ACC112 (cell line): Measurements from ENCODE around the gene FSCN2.
A peak's percentile ranks its signal among the peaks of the same experiment; 100 is the strongest.

Experiments used
- H2AFZ ChIP-seq: fragments of 200-600 bp; sonication (generic); one replicate; pipeline ENCODE4 v1.6.0; 2017; ENCODE audit warnings: antibody characterized with exemption, low read length; ENCODE audit not compliant: unreplicated experiment
- H3K27ac ChIP-seq: fragments of 200-600 bp; sonication (generic); 2 replicates; pipeline ENCODE4 v1.5.1; 2014; ENCODE audit warnings: low read depth, mild to moderate bottlenecking, antibody characterized with exemption, low read length, moderate library complexity
- H3K27me3 ChIP-seq: fragments of 200-600 bp; sonication (generic); 2 replicates; pipeline ENCODE4 v1.6.1; 2014; ENCODE audit warnings: mild to moderate bottlenecking, antibody characterized with exemption, low read length, moderate library complexity, mixed read lengths; ENCODE audit not compliant: insufficient read depth
- H3K36me3 ChIP-seq: fragments of 200-600 bp; sonication (generic); 2 replicates; pipeline ENCODE4 v1.6.1; 2016; ENCODE audit warnings: mild to moderate bottlenecking, antibody characterized with exemption, low read length, moderate library complexity, mixed read lengths; ENCODE audit not compliant: insufficient read depth
- H3K4me1 ChIP-seq: fragments of 200-600 bp; sonication (generic); one replicate; pipeline ENCODE4 v1.6.1; 2016; ENCODE audit warnings: low read length, mixed read lengths; ENCODE audit not compliant: insufficient read depth, unreplicated experiment, control insufficient read depth
- H3K4me3 ChIP-seq: fragments of 200-600 bp; sonication (generic); 2 replicates; pipeline ENCODE4 v1.5.1; 2014; ENCODE audit warnings: mild to moderate bottlenecking, low read depth, low read length
- H3K79me2 ChIP-seq: fragments of 200-600 bp; sonication (generic); one replicate; pipeline ENCODE4 v1.6.0; 2016; ENCODE audit warnings: low read length; ENCODE audit not compliant: control insufficient read depth, unreplicated experiment, insufficient read depth

The FSCN2 gene

DNA sequence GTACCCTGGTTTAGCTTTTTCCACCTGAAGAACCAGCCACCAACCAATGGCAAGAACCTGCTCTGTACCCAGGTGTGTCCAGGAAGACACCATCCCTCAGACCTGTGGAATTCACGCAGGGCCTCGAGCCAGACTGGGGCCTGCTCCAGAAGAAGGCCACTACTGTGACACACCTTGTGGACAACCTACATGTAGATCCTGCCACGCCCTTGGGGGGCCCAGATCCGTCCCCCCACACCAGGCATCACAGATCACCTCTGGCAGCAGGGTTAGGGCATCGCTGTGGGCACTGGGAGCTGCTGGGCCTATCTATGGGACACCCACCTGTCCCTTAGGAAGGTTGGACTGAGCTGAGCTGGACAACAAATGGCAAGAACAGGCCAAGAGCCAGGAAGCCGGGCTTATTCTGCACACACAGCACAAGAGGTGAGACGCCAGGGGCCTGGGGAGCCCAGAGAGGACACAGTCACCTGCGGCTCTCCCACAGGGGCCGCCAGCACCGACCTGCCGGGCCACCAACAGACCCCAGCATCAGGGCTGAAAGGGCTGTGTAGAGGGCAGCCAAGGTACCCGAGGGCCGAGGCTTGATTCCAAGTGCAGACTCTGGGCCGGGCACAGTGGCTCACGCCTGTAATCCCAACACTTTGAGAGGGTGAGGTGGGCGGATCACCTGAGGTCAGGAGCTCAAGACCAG, 16.3 kb downstream of the FSCN2 start:
- H3K4me3 ChIP-seq: no peak overlapping the region
- H3K79me2 ChIP-seq: peaks cover 5% of the 10 kb centered on the region
- H3K27me3 ChIP-seq: no peaks in the 10 kb centered on the region
- no peak overlapping the region for H3K27ac ChIP-seq
- H3K4me1 ChIP-seq: no peaks in the 10 kb centered on the region
- H3K36me3 ChIP-seq: no peaks in the 10 kb centered on the region
- no peak overlapping the region for H2AFZ ChIP-seq

DNA sequence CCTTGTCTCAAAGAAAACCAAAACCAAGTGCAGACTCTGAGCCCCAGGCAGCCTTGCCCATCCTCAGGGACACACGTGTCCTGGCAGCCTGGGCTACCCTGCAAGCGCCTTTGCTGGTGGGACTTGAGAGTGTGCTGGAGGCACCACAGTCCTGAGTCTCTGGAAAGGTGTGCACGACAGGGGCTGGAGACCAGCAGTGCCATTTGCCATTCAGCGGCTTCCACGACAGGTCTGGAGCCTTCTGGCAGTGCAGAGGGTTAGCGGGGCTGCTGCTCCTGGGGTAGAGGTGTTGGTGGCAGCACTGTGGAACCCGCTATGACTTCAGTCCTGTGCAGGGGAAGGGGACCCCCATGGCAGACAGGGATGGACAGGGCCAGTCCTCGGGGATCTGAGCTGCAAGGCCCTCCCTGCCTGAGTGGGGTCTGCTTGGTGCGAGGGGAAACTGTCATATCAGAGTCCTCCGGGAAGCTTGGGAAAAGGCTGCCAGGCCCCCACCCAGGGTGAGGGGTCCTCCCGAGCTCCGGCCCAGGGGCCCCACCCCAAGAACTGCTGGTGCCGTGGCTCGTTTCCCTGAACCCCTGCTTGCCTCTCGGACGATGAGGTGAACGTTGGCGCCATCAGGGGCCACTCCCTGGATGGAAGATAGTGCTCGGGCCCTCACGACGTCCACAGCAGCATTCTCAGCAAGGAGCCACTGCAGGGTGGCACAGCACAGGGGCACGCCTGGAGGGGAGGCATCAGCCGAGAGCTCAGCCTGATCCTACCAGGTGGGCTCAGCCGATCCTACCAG, 17.2 kb downstream of the FSCN2 start:
- H3K4me1 ChIP-seq: no peaks in the 10 kb centered on the region
- no peak overlapping the region for H3K27ac ChIP-seq

DNA sequence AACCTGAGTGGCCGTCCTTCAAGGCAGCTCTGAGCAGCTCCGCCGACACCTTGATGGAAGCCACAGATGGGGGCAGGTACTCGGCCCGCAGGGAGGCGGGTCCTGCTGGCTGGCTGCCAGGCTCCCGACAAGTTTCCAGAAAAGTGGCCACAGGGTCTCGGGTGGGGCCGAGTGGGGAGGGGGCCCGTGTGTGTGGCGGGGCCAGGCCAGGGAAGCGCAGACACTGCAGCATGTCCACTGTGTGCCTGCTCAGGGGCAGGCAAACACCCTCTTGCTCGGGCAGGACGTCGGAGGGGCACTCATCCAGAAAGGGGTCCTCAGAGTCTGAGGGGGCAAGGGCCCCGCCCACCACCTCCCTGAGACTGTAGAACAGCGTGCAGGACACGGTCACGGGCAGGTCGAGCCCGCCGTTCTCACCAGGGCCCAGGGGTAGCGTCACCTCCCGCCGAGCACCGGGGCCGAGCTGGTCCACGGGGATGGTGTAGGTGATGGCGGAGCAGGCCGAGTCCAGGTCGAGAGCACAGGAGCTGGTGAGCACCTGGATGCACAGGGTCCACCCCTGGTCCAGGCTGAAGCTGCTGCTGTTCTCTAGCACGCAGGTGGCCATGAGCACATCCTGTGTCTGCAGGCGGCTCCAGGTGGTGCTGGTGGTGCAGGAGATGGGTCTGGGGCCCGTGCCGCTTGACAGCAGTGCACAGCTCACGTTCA, 18.9 kb downstream of the FSCN2 start:
- H3K79me2 ChIP-seq: peaks cover 28% of the 10 kb centered on the region
- H2AFZ ChIP-seq: no peak overlapping the region
- H3K27ac ChIP-seq: no peak overlapping the region
- H3K4me1 ChIP-seq: peaks cover 6% of the 10 kb centered on the region
- no peak overlapping the region for H3K4me3 ChIP-seq
- H3K27me3 ChIP-seq: no peaks in the 10 kb centered on the region
- H3K36me3 ChIP-seq: no peaks in the 10 kb centered on the region; the same call in 1 of the 2 replicates

More for the DNA sequence above, 17.2 kb downstream of the FSCN2 start:
- no peak overlapping the region for H3K4me3 ChIP-seq
- H2AFZ ChIP-seq: no peak overlapping the region
- no peaks in the 10 kb centered on the region for H3K27me3 ChIP-seq
- no peaks in the 10 kb centered on the region; the same call in 1 of the 2 replicates for H3K36me3 ChIP-seq
- peaks cover 12% of the 10 kb centered on the region for H3K79me2 ChIP-seq

DNA sequence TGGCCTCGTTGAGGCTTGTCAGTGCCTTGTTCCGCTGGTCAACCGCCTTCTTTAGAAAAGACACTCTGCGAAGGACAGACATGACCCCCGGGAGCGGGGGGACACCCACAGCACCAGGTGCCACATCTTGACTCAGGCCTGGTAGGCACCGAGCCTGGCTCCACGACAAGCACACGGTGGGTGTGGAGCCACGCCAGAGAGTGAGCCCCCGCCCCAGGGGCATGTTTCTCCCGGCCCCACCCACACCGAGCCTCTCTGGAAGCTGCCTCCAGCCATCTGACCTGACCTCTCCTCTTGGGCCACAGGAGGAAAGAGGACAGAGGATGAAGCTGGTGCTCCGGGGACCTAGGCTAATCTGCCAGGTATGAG, 19.4 kb downstream of the FSCN2 start:
- Histone ChIP-seq H3K4me3 (no peak overlapping the region), H3K36me3 (no peaks in the 10 kb centered on the region; the same call in 1 of the 2 replicates), H3K27ac (no peak overlapping the region), H2AFZ (no peak overlapping the region), H3K79me2 (peaks cover 29% of the 10 kb centered on the region), H3K4me1 (peaks cover 6% of the 10 kb centered on the region), H3K27me3 (no peaks in the 10 kb centered on the region)

DNA sequence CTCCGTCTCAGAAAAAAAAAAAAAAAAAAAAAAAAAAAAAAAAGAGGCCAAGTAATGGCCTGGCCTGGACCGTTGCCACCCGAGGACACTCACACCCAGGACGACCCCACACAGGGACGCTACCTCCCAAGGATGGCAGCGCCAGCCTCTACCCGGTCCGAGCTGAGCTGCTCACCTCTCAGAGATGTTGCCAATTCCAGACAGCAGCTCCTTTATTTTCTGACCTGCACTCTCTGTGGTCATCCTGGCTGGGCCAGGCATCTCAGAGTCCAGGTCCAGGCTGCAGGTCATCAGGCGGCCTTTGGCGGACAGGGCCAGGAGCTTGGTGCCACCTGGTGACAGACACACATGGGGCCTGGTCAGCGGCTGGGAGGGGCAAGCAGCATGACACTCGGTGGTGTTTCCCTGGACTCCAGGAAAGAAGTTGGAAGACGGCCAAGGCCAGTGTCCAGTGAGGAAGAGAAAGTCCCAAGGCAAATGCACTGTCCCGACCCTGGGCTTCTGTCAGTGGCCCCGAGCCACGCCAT, 20.9 kb downstream of the FSCN2 start:
- Histone ChIP-seq H3K36me3 (no peaks in the 10 kb centered on the region; the same call in 1 of the 2 replicates), H2AFZ (no peak overlapping the region), H3K4me3 (no peak overlapping the region), H3K27ac (no peak overlapping the region), H3K27me3 (no peaks in the 10 kb centered on the region), H3K4me1 (peaks cover 11% of the 10 kb centered on the region), H3K79me2 (peaks cover 29% of the 10 kb centered on the region)

- no peak overlapping the region for H3K27ac ChIP-seq
- H3K4me3 ChIP-seq: no peak overlapping the region
- H3K27me3 ChIP-seq: no peaks in the 10 kb centered on the region
- peaks cover 12% of the 10 kb centered on the region for H3K4me1 ChIP-seq
- no peaks in the 10 kb centered on the region; the same call in 1 of the 2 replicates for H3K36me3 ChIP-seq
- peaks cover 29% of the 10 kb centered on the region for H3K79me2 ChIP-seq
- H2AFZ ChIP-seq: no peak overlapping the region
Observed at GRCh38 chr17:81549826-81550225, 21.6 kb downstream of the FSCN2 start.

- Histone ChIP-seq H3K27ac (no peak overlapping the region), H3K4me3 (no peak overlapping the region), H3K36me3 (no peaks in the 10 kb centered on the region; the same call in 1 of the 2 replicates), H2AFZ (no peak overlapping the region), H3K79me2 (peaks cover 29% of the 10 kb centered on the region), H3K27me3 (no peaks in the 10 kb centered on the region), H3K4me1 (peaks cover 12% of the 10 kb centered on the region)
Observed at GRCh38 chr17:81550285-81550684, 22.1 kb downstream of the FSCN2 start.

DNA sequence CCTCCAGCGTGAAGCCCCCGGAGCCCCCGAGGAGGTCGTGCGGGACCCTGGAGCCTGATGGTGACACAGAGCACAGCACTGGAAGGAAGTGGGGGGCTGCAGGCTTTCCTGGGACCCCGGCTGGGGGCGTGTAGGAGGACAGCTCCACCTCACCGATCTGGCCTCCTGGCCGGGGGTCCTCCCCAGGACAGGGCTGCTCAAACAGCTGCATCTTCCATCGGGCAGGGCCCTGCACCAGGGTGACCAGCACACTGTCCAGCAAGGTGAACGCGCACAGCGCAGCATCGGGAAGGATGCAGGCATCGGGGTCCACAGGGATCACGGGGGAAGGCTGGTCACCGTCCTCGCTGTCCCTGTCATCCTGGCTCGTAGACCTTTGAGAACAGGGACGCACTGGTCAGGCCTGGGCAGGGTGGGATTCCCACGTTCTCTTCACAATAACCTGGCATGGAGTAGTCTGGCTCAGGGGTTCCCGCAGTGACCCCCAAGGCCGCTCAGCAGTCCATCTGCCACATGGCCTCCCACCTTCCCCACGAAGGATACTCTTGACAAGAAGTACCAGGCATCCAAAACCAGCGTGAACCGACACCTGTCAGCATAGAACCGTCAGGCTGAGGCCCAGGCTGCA, 22.8 kb downstream of the FSCN2 start:
- H3K4me1 ChIP-seq: peaks cover 16% of the 10 kb centered on the region
- no peaks in the 10 kb centered on the region for H3K27me3 ChIP-seq
- no peaks in the 10 kb centered on the region; the same call in 1 of the 2 replicates for H3K36me3 ChIP-seq
- H2AFZ ChIP-seq: no peak overlapping the region
- no peak overlapping the region for H3K27ac ChIP-seq
- peak overlapping the region; percentile 81 for H3K4me3 ChIP-seq
- H3K79me2 ChIP-seq: peaks cover 29% of the 10 kb centered on the region

DNA sequence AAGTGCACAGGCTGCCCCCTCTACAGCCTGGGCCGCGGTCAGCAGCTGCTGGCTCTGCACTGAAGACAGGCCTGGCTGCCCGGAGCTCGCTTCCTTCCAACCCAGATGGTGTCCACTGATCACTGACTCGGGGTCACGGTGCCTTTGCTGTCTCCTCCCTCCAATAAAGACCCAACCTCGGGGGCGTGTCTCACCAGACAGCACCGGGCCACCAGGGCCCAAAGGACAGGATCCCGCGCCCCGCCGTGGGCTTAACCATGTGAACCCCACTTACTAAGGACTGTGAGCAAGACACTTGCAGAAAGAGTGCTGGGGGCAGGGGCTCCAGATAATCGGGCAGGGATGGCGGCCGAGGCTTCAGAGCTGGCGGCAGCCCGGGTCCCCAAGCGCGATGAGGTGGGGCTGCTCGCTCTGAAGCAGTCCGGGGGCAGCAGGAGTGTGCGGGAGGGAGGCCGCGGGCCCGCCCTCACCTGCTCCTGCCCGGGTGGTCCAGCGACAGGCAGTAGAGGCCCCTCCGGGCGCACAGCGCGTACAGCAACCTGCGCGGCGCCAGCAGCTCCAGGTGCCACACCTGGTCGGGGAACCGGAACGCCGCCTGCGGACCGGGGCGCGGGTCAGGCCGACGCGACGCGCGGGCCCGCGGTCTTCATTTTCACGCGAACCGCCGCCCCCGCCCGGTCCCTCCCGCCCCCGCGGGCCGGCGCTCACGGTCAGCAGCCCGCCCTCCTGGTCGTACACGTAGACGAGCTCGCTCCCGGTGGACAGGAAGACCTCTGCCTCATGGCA, 23.5 kb downstream of the FSCN2 start:
- H3K27ac ChIP-seq: 0 out of 2 replicates have a peak overlapping the region, but pooled peaks have one; percentile 16
- H2AFZ ChIP-seq: peak overlapping the region; percentile 66
- H3K4me1 ChIP-seq: peaks cover 23% of the 10 kb centered on the region
- peaks cover 3% of the 10 kb centered on the region; the same call in 1 of the 2 replicates for H3K36me3 ChIP-seq
- no peaks in the 10 kb centered on the region for H3K27me3 ChIP-seq
- peaks cover 29% of the 10 kb centered on the region for H3K79me2 ChIP-seq
- H3K4me3 ChIP-seq: peak overlapping the region; percentile 81
